ENCODE results near the gene RPL27.

- TF ChIP-seq, protein P1, sequence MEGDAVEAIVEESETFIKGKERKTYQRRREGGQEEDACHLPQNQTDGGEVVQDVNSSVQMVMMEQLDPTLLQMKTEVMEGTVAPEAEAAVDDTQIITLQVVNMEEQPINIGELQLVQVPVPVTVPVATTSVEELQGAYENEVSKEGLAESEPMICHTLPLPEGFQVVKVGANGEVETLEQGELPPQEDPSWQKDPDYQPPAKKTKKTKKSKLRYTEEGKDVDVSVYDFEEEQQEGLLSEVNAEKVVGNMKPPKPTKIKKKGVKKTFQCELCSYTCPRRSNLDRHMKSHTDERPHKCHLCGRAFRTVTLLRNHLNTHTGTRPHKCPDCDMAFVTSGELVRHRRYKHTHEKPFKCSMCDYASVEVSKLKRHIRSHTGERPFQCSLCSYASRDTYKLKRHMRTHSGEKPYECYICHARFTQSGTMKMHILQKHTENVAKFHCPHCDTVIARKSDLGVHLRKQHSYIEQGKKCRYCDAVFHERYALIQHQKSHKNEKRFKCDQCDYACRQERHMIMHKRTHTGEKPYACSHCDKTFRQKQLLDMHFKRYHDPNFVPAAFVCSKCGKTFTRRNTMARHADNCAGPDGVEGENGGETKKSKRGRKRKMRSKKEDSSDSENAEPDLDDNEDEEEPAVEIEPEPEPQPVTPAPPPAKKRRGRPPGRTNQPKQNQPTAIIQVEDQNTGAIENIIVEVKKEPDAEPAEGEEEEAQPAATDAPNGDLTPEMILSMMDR (conservative IDR thresholded peaks at IDR 0.05 in 1 of 2, IDR thresholded peaks at IDR 0.05 in 1 of 2; ENCODE audit: low read depth in 1 of 2, low read length in 2 of 2) = no peak
- TF ChIP-seq EZH2 (IDR thresholded peaks at IDR 0.05; ENCODE audit: low read length, missing control alignments) = no peak
Observed at GRCh38 chr17:42992872-42993271, 5.3 kb upstream of the RPL27 start.
